Type B pancreatic cell (in vitro differentiated cells): ENCODE results near the gene CGB7. TPM values are rescaled to one million over a fixed set of nuclear protein-coding genes. Genes with fewer than 3 reads are reported as not detected.

Experiments
- DNase-seq: peaks from one replicate; pipeline ENCODE4 v3.0.0; 2021; ENCODE audit warnings: mixed read lengths; ENCODE audit not compliant: unreplicated experiment; ENCODE audit errors: extremely low spot score
- H3K27ac Mint-ChIP-seq: 2 replicates; pipeline ENCODE4 v1.8.0; 2021; ENCODE audit warnings: mild to moderate bottlenecking, mixed read lengths
- H3K27me3 Mint-ChIP-seq: 2 replicates; pipeline ENCODE4 v1.8.0; 2021; ENCODE audit warnings: mixed read lengths
- H3K36me3 Mint-ChIP-seq: 2 replicates; pipeline ENCODE4 v1.8.0; 2021; ENCODE audit warnings: mixed read lengths
- H3K4me1 Mint-ChIP-seq: one replicate; pipeline ENCODE4 v1.8.0; 2021; ENCODE audit warnings: mixed read lengths; ENCODE audit not compliant: unreplicated experiment
- H3K4me3 Mint-ChIP-seq: 2 replicates; pipeline ENCODE4 v1.8.0; 2021; ENCODE audit warnings: mild to moderate bottlenecking, mixed read lengths
- H3K9me3 Mint-ChIP-seq: 2 replicates; pipeline ENCODE4 v1.8.0; 2021; ENCODE audit warnings: mixed read lengths
- total RNA-seq: library from RNA; stranded (reverse); gene quantifications from 2 replicates; pipeline ENCODE4 v1.2.1, GENCODE V29; 2021; ENCODE audit warnings: low replicate concordance
- TF ChIP-seq, protein P1 (sequence below): fragments of 200-600 bp; sonication (generic); conservative IDR thresholded peaks from 2 replicates; pipeline ENCODE4 v1.5.0; 2021; ENCODE audit warnings: antibody characterized with exemption, mild to moderate bottlenecking

CGB7 gene
- total RNA-seq, 1 donor from 2014 or later, result 1.9 TPM

GRCh38 chr19:49070416-49070815 lies 12.9 kb upstream of the CGB7 start:
- H3K9me3 Mint-ChIP-seq, result peaks cover 10% of the 10 kb centered on the region
- H3K4me3 Mint-ChIP-seq, result no peak overlapping the region
- no peak overlapping the region for H3K27ac Mint-ChIP-seq
- TF ChIP-seq, protein P1, sequence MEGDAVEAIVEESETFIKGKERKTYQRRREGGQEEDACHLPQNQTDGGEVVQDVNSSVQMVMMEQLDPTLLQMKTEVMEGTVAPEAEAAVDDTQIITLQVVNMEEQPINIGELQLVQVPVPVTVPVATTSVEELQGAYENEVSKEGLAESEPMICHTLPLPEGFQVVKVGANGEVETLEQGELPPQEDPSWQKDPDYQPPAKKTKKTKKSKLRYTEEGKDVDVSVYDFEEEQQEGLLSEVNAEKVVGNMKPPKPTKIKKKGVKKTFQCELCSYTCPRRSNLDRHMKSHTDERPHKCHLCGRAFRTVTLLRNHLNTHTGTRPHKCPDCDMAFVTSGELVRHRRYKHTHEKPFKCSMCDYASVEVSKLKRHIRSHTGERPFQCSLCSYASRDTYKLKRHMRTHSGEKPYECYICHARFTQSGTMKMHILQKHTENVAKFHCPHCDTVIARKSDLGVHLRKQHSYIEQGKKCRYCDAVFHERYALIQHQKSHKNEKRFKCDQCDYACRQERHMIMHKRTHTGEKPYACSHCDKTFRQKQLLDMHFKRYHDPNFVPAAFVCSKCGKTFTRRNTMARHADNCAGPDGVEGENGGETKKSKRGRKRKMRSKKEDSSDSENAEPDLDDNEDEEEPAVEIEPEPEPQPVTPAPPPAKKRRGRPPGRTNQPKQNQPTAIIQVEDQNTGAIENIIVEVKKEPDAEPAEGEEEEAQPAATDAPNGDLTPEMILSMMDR, result no peak
- peaks cover 29% of the 10 kb centered on the region for H3K4me1 Mint-ChIP-seq
- H3K36me3 Mint-ChIP-seq, result no peaks in the 10 kb centered on the region
- peaks cover 80% of the 10 kb centered on the region for H3K27me3 Mint-ChIP-seq
- no peak for DNase-seq

GRCh38 chr19:49069026-49069425 lies 11.5 kb upstream of the CGB7 start:
- TF ChIP-seq, protein P1, result no peak
- H3K4me3 Mint-ChIP-seq, result no peak overlapping the region
- DNase-seq, result no peak
- no peaks in the 10 kb centered on the region for H3K36me3 Mint-ChIP-seq
- peaks cover 30% of the 10 kb centered on the region for H3K4me1 Mint-ChIP-seq
- H3K9me3 Mint-ChIP-seq, result peaks cover 10% of the 10 kb centered on the region
- peaks cover 73% of the 10 kb centered on the region for H3K27me3 Mint-ChIP-seq
- no peak overlapping the region for H3K27ac Mint-ChIP-seq

- no peak for DNase-seq
- Mint-ChIP-seq H3K27me3 (peaks cover 58% of the 10 kb centered on the region), H3K4me3 (no peak overlapping the region), H3K4me1 (peaks cover 20% of the 10 kb centered on the region), H3K36me3 (no peaks in the 10 kb centered on the region), H3K27ac (peak overlapping the region; percentile 4), H3K9me3 (peaks cover 10% of the 10 kb centered on the region)
- TF ChIP-seq, protein P1, result no peak
Measured at GRCh38 chr19:49067554-49067953, 10.0 kb upstream of the CGB7 start.

- Mint-ChIP-seq H3K36me3 (no peaks in the 10 kb centered on the region), H3K4me3 (peak overlapping the region; percentile 58), H3K27me3 (peaks cover 48% of the 10 kb centered on the region), H3K27ac (no peak overlapping the region), H3K4me1 (peaks cover 20% of the 10 kb centered on the region), H3K9me3 (peaks cover 10% of the 10 kb centered on the region)
- no peak for DNase-seq
- TF ChIP-seq, protein P1, result no peak
Measured at GRCh38 chr19:49065905-49066512, 8.5 kb upstream of the CGB7 start.

- TF ChIP-seq, protein P1, result no peak
- H3K4me3 Mint-ChIP-seq, result peak within 1 kb of the TSS; percentile 67
- peak; percentile 78 for DNase-seq
Measured at GRCh38 chr19:49064768-49065611, 7.4 kb upstream of the CGB7 start, which contains the start of gene NTF4. Gene NTF4, minus strand, starts transcription at chr19:49064818. Its CDS starts 2,821 bp downstream, at chr19:49061997.

More at GRCh38 chr19:49064768-49065611, 7.4 kb upstream of the CGB7 start, which contains the start of gene NTF4:
- Mint-ChIP-seq H3K27ac (no peak within 1 kb of the TSS), H3K4me1 (peaks cover 20% of the 10 kb centered on the region), H3K9me3 (peaks cover 5% of the 10 kb centered on the region), H3K36me3 (no peaks in the 10 kb centered on the region), H3K27me3 (peaks cover 38% of the 10 kb centered on the region)
